Measurements from ENCODE around the gene PPHLN1.
A peak's percentile ranks its signal among the peaks of the same experiment; 100 is the strongest.
"Not testable (repeated sequence)": the region's sequence is repeated elsewhere in the genome, so short reads cannot be mapped to it uniquely, and the experiment has no call there.

The PPHLN1 gene

DNA sequence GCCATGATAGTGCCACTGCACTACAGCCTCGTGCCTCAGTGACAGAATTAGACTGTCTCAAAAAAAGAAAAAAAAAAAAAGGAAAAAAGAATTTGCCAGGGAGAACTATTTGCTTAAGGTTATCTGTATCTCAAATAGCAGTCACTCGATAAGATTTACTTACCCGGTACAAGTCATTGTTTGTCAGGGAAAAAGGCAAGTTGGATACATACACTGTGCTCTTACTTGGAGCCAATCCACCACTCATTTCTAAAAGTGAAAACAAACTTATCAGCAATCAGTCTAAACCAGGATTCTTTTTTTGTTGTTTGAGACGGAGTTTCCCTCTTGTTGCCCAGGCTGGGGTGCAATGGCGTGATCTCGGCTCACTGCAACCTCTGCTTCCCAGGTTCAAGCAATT, 2.1 kb upstream of the PPHLN1 start:
- DNase-seq (ENCODE audit: low read depth): no peak

- no peak for DNase-seq (ENCODE audit: low read depth)
Observed at GRCh38 chr12:42325326-42325652, 678 bp upstream of the PPHLN1 start.

- peak; percentile 6 for DNase-seq (ENCODE audit: low read depth)
Observed at GRCh38 chr12:42326541-42327226, 717 bp downstream of the PPHLN1 start.

- no peak for DNase-seq (ENCODE audit: low read depth)
Observed at GRCh38 chr12:42327227-42327590, 1.2 kb downstream of the PPHLN1 start.

DNA sequence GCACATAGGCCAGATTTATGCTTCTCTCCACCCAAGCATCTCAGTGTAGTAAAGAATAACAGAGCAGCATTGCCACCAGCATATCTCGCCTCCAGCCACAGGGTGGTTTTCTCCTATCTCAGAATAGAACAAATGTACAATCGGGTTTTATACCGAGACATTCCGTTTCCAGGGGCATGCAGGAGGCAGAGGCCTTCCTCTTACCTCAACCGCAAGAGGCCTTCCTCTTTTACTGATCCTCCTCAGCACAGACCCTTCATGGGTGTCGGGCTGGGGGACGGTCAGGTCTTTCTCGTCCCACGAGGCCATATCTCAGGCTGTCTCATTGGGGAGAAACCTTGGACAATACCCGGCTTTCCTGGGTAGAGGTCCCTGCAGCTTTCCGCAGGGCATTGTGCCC, 4.1 kb downstream of the PPHLN1 start:
- DNase-seq (ENCODE audit: low read depth): not testable (repeated sequence)

DNA sequence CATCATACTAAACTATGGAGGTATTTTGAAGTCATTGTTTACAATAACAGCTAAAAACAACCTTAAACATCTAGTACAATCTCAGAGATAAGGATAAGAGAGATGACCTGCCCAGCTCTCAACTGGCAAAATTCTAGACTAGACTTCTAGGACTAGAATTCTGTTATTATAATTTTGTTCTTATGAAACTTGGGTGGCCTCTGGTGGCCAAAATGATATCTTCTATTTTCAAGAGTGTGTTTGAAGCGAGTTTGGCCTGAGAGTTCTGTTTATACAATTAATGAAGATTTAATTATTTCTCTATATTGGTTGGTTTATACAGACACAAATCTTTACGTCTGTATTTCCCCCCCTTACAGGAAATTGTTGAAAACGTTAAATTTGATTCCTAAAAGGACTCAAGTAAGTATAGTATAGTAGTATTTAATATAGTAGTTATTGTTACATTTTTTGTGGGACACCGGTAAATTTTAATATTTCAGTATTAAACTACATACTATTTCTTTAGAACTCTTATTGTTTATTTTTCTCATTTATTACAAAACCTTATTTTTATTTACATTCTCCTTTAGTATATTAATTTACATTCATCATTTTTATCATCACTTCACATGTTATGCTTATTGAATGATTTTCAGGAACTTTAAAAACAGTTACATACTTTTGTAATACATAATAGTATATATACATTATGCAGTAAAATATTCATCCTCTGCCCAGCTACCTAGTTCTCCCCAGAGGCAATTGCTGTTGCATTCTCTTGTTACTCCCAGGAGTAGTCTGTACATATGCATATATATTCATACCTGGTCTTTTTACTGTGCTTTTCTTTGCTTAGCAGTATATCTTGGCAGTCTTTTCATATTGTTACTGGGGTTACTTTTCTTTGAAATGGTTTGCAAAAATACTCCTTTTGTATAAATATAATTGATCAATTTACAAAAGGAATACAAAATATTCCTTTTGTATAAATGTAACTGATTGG, 6.6 kb downstream of the PPHLN1 start:
- peak; percentile 14 for DNase-seq (ENCODE audit: low read depth)

- DNase-seq (ENCODE audit: low read depth): no peak
Observed at GRCh38 chr12:42336286-42336685, 10.3 kb downstream of the PPHLN1 start.

- no peak for DNase-seq (ENCODE audit: low read depth)
Observed at GRCh38 chr12:42338280-42338679, 12.3 kb downstream of the PPHLN1 start.

DNA sequence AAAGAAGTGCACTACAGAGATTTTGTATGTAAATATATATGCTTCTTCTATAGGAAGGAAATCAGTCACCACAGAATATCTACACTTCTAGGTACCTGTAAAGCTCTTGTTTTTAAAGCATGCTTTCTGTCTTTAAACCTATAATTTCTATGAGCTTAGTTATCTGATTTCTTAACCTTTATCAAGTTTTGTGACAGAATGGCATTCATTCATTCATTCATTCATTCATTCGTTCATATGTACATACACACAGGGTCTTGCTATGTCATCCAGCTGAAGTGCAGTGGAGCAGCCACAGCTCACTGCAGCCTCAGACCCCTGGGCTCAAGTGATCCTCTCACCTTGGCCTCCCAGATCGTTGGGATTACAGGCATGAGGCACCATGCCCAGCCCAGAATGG, 16.1 kb downstream of the PPHLN1 start:
- DNase-seq (ENCODE audit: low read depth): no peak

DNA sequence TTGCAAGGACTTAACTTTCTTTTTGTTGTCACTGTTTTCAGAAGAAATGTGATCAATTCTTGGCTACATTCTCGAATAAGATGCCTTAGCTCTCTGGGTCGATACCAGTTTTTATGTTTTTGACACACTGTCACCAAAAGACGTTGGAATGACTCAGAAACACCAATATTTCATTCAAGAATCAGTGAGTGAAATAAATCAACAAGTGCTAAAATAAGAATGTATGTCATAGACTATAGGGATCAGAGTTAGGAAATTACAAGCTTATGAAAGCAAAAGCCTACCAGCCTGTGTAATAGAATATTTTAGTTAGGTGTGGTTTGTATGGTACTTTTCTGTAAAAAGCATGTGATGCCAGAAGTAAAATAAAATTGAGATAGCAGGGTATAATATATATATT, 17.8 kb downstream of the PPHLN1 start:
- DNase-seq (ENCODE audit: low read depth): no peak

- DNase-seq (ENCODE audit: low read depth): no peak
Observed at GRCh38 chr12:42346403-42347002, 20.5 kb downstream of the PPHLN1 start.

DNA sequence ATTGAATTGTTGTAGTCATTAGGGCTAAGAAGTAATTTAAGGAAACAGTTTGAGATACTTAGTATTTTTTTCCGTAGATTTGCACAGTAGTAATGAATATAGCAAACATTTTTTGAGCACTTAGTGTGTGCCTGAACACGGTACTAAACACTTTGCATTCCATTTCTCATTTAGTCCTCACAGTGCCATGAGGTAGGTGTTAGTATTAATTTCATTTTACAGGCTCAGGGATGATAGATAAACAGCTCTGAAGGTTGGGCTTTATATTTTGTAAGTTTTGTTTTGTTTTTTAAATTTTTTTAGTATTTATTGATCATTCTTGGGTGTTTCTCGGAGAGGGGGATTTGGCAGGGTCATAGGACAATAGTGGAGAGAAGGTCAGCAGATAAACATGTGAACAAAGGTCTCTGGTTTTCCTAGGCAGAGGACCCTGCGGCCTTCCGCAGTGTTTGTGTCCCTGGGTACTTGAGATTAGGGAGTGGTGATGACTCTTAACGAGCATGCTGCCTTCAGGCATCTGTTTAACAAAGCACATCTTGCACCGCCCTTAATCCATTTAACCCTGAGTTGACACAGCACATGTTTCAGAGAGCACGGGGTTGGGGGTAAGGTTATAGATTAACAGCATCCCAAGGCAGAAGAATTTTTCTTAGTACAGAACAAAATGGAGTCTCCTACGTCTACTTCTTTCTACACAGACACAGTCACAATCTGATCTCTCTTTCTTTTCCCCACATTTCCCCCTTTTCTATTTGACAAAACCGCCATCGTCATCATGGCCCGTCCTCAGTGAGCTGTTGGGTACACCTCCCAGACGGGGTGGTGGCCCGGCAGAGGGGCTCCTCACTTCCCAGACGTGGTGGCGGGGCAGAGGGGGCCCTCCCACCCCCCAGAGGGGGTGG, 23.4 kb downstream of the PPHLN1 start:
- DNase-seq (ENCODE audit: low read depth): not testable (repeated sequence)

GRCh38 chr12:42350021-42350407, 24.0 kb downstream of the PPHLN1 start:
- DNase-seq (ENCODE audit: low read depth): not testable (repeated sequence)

GRCh38 chr12:42356344-42356743, 30.4 kb downstream of the PPHLN1 start:
- no peak for DNase-seq (ENCODE audit: low read depth)

GRCh38 chr12:42360747-42361403, 34.9 kb downstream of the PPHLN1 start:
- no peak for DNase-seq (ENCODE audit: low read depth)

DNA sequence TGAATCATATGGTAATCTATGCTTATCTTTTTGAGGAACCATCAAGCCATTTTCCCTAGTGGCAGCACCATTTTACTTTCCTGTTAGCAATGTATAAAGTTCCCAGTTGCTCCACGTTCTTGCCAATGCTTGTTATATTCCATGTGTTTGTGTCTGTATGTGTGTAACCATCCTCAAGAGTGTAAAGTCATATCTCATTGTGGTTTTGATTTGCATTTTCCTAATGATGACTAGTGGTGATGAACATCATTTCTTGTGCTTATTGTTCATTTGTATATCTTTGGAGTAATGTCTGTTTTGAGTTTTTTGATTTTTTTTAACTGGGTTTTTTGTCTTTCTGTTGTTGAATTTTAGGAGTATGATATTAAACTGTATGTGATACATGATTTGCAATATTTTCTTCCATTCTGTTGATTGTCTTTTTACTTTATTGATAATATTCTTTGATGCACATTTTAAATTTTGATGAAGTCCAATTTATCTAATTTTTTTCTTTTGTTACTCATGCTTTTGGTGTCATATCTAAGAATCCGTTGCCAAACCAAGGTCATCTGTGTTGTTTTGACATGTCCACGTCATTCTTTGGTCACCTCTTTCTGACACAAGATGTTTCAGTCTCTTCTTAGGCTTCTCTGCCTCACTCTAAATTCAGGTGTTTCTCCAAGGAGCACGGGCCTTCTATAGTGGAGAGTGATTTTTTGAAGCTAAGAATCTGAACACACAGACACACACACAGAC, 36.1 kb downstream of the PPHLN1 start:
- DNase-seq (ENCODE audit: low read depth): no peak

GRCh38 chr12:42362647-42363260, 36.8 kb downstream of the PPHLN1 start:
- DNase-seq (ENCODE audit: low read depth): peak; percentile 17

DNA sequence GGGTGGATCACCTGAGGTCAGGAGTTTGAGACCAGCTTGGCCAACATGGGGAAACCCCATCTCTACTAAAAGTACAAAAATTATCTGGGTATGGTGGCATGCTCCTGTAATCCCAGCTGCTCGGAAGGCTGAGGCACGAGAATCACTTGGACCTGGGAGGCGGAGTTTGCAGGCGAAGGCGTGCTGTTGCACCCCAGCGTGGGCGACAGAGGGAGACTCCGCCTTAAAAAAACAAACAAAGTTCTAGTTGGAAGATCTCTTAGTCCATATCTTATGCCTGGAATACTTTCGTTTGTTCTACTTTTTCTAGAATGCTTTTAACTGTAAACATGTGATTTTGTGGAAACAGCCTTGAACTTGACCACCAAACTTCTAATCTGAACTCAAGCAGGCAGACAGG, 38.7 kb downstream of the PPHLN1 start:
- no peak for DNase-seq (ENCODE audit: low read depth)

- no peak for DNase-seq (ENCODE audit: low read depth)
Observed at GRCh38 chr12:42365486-42365885, 39.5 kb downstream of the PPHLN1 start.

DNA sequence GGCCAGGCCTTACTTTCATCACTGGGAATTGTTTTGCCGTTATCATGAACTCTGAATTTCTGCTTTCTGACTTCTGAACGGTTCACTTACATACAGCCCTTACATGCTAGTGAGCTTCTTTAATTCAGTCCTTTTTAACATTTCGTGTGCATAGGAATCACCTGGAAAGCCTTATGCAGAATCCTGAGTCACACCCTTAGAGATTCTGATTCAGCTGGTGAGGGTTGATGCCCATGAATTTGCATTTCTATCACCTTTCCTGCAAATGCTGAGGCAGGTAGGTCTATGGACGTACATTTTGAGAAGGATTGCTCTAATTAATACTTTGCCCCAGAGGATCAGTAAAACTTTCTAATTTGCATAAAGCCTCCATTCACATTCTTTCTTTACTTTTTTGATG, 44.0 kb downstream of the PPHLN1 start:
- DNase-seq (ENCODE audit: low read depth): no peak
